Mucosa of descending colon (tissue), 3 donors: ENCODE results near the gene ITGB5. TPM values are rescaled to one million over a fixed set of nuclear protein-coding genes. Genes with fewer than 3 reads are reported as not detected.

Source experiments
- ATAC-seq: fragments of 200-7000 bp; cut with Tn5 transposase; one replicate; pipeline ENCODE4 v1.9.1; 2020; ENCODE audit warnings: mild to moderate bottlenecking, moderate library complexity
- DNase-seq, 3 donors: peaks; one replicate each; pipeline ENCODE4 v3.0.0-alpha.2; 2020
- H3K36me3 ChIP-seq: fragments of 200-600 bp; one replicate; pipeline ENCODE4 v1.8.0; 2021; ENCODE audit warnings: low read depth, mild to moderate bottlenecking
- H3K4me1 ChIP-seq: fragments of 200-600 bp; one replicate; pipeline ENCODE4 v1.8.0; 2021; ENCODE audit warnings: low read depth, mild to moderate bottlenecking
- H3K4me3 ChIP-seq: fragments of 200-600 bp; one replicate; pipeline ENCODE4 v1.8.0; 2021; ENCODE audit warnings: mild to moderate bottlenecking
- H3K9me3 ChIP-seq: fragments of 200-600 bp; one replicate; pipeline ENCODE4 v1.8.0; 2021; ENCODE audit warnings: mild to moderate bottlenecking
- intact Hi-C, 2 donors: fragments of 100-400 bp; cut with DNase I in 1 of 2; cut with micrococcal nuclease in 1 of 2; formaldehyde crosslinking; loops; one replicate each; pipeline versions ENCODE4 v1.11.0 to v1.11.1; 2022; cut with DNase I, micrococcal nuclease
- total RNA-seq, 3 donors: library from RNA; stranded (reverse); fragmentation: NEBNext Ultra II Directional in 2 of 3; extraction: Animal tissue kit (Norgen Biotek cat#: 25700) in 2 of 3; gene quantifications; one replicate each; pipeline versions ENCODE4 v1.2.1 to v1.2.4, GENCODE V29; 2021 to 2023
- TF ChIP-seq, protein P1 (sequence below): fragments of 200-600 bp; IDR thresholded peaks from one replicate; pipeline ENCODE4 v1.8.0; 2022; ENCODE audit warnings: antibody characterized with exemption, mild to moderate bottlenecking
- donor health status: DM: no; HTN: no; CAD: no; lungs with moderate emphysema.
- donor health status: DM: no; HTN: no; CAD: no.
- donor health status: DM: no; HTN: yes; CAD: no.

ITGB5 gene
- total RNA-seq, 3 donors from 2014 or later = 67.9 to 102 (median 69.6) TPM

DNA sequence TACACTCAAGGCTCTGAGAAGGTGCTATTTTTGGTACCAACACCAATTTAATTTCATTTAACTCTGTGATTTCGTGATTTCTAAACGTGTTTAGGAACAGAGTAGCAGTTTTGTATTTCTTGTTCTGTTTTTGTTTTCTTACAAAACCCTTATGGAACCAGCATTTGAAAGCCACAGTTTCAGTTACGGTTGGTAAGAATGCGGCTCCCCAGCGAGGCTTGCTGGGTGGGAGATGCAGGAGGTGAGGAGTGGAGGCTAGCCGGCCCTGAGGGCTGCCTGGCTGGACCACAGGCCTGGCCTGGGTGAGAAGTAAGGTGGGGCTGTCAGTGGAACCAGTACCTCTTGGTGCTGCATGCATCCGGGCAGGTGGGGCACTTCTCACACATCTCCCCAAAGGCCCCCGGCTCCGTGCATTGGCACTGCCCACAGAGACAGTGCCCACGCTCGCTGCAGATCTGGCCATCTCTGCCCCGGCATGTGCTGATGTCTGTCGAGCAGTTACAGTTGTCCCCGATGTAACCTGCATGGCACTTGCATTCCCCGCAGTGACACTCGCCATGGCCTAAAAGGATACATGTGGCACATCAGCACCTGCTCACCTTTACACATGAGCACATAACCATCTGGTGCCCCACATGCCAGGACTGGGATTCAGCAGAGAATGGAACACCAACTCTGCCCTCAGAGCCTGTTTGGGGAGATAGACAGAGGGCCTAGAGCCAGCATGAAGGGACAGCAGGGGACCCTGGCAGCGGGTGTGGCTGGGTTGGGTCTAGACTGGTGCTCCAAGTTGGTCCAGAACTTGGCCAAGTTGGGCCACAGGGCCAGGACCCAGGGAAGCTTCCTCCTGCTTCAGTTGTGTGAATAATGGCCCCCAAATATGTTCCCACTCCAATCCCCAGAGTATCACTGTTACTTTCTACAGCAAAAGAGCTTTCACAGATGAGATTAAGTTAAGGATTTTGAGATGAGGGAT is 113.5 kb downstream of the ITGB5 start:
- Histone ChIP-seq H3K9me3 (no peaks in the 10 kb centered on the region), H3K4me1 (no peaks in the 10 kb centered on the region), H3K36me3 (no peaks in the 10 kb centered on the region), H3K4me3 (no peak overlapping the region)
- DNase-seq = no peak
- intact Hi-C loops = no loop called here
- no peak for ATAC-seq
- TF ChIP-seq, protein P1, sequence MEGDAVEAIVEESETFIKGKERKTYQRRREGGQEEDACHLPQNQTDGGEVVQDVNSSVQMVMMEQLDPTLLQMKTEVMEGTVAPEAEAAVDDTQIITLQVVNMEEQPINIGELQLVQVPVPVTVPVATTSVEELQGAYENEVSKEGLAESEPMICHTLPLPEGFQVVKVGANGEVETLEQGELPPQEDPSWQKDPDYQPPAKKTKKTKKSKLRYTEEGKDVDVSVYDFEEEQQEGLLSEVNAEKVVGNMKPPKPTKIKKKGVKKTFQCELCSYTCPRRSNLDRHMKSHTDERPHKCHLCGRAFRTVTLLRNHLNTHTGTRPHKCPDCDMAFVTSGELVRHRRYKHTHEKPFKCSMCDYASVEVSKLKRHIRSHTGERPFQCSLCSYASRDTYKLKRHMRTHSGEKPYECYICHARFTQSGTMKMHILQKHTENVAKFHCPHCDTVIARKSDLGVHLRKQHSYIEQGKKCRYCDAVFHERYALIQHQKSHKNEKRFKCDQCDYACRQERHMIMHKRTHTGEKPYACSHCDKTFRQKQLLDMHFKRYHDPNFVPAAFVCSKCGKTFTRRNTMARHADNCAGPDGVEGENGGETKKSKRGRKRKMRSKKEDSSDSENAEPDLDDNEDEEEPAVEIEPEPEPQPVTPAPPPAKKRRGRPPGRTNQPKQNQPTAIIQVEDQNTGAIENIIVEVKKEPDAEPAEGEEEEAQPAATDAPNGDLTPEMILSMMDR = no peak

DNA sequence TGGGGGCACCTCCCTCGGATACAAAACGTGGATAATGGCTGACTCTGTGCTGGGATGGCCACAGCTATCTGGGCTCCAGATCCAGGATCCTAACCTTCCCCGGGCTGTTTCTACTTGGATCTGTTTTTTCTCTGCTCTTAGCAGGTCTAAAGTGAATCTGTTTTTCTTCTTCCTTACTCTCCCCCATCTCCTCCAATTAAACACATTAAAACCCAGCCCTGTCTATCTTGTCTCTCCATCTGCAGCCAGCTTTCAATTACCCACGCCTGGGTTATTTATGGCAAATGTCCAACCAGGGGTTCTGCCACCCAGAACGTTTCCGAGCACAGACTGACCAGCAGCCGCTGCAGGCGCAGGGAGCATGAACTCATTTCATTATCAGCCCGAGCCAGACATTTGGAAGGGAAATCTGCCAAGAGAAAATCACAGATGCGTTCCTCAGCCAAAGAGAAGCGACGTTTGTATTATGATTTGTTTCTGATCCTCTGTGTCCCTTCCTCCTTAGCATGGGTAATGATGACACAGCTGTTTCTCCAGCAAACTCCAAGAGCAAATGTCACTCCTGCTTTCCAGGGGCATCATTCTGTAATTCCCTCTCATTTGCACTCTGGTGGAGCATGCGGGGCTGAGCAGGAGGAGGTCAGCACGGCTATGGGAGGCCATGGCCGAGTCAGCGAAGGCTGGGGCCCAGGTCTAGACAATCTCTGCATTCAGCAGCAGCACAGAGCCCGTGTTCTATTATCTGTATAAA is 114.9 kb downstream of the ITGB5 start:
- TF ChIP-seq, protein P1 = no peak
- ATAC-seq = no peak
- no peaks in the 10 kb centered on the region for H3K4me1 ChIP-seq

DNA sequence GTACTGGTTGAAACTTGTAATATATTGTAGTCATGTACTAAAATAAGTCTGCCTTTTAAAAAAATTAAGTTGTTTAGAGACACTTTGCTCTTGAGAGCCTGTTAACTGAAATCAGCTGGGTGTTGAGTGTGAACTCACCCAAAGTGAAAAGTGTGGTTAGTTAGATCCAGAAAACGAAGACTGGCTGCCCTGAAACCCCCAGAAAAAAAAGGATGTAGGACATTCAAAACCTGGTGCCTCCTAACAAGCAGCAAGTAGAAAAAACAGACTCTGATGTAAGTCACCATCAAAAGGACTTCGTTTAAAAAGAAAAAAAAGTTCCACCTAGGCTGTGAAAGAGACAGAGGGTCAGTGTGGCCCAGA is 116.1 kb downstream of the ITGB5 start:
- intact Hi-C loops = no loop called here
- no peak for DNase-seq
- H3K4me1 ChIP-seq = no peaks in the 10 kb centered on the region
- no peak overlapping the region for H3K4me3 ChIP-seq
- H3K36me3 ChIP-seq = no peaks in the 10 kb centered on the region
- TF ChIP-seq, protein P1 = no peak
- ATAC-seq = no peak
- H3K9me3 ChIP-seq = no peaks in the 10 kb centered on the region

More for the DNA sequence above, 114.9 kb downstream of the ITGB5 start:
- Histone ChIP-seq H3K9me3 (no peaks in the 10 kb centered on the region), H3K36me3 (no peaks in the 10 kb centered on the region), H3K4me3 (no peak overlapping the region)
- intact Hi-C loops = no loop called here
- no peak for DNase-seq

DNA sequence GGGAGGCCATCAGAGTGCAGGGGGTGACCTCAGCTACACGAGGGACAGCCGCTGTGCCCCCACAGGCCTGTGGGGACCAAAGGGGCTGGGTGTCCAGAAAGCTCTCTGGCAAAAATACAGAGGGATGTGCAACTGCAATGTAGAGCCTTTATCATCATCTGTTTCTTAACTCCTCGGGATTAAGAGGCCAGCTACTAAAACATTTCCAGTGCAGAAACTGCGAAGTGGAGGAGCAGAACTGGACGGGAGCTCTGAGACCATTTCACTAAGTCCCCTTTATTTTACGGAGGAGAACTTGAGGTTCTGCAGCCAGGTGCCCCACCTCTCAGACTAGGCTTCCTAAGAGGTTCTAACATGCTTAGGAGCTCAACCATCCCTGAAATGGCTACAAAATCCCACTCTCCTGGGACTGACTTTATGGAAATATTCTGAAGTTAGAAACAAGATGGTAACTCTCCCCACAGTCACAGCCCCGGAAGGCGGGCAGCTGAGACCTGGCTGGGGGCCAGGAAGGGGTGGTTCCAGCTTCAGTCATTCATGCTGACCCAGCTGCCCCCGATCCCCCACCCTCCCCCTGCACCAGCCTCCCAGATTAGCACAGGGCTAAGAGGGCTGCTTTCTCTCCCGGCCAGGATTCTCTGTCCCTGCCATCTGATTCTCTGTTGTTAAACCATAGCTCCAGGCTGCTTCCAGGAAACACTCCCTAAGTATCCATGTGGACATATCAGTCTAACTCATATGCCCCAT is 116.7 kb downstream of the ITGB5 start:
- DNase-seq = no peak
- TF ChIP-seq, protein P1 = no peak
- H3K4me1 ChIP-seq = no peaks in the 10 kb centered on the region
- ATAC-seq = no peak
- intact Hi-C loops = no loop called here
- H3K9me3 ChIP-seq = no peaks in the 10 kb centered on the region
- H3K4me3 ChIP-seq = no peak overlapping the region
- no peaks in the 10 kb centered on the region for H3K36me3 ChIP-seq

DNA sequence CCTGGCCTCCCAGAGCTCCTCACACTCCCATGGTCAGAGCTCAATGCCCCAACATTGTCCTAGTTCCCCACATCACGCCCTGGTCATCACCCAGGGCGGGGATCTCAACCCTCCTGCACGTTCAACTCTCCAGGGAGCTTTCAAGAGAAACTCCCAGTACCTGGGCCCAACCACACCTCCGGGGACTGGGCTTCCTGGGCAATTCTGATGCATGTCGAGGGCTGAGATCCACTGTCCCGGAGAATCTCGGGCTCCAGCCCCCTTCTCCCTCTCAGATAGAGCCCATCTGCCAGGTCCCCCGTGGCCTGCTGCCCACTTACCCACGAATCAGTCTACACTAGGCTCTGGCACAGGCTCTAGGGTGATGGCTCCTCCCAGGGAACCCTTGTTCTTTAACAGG is 117.7 kb downstream of the ITGB5 start:
- ATAC-seq (no peak), DNase-seq (no peak)
- Histone ChIP-seq H3K4me3 (no peak overlapping the region), H3K9me3 (no peaks in the 10 kb centered on the region), H3K4me1 (no peaks in the 10 kb centered on the region), H3K36me3 (no peaks in the 10 kb centered on the region)
- intact Hi-C loops = no loop called here
- TF ChIP-seq, protein P1 = no peak
